22Rv1 (cell line): ENCODE results near the gene PGS1.
"Not testable (repeated sequence)": the region's sequence is repeated elsewhere in the genome, so short reads cannot be mapped to it uniquely, and the experiment has no call there.

Source experiments
- H3K27ac ChIP-seq: fragments of 450-650 bp; 2 replicates; pipeline ENCODE4 v1.5.1; 2017
- ZFX ChIP-seq: fragments of 450-650 bp; IDR thresholded peaks from 2 replicates; pipeline ENCODE4 v1.6.1; 2017; ENCODE audit warnings: antibody characterized with exemption, borderline replicate concordance
- TF ChIP-seq, protein P1 (sequence below): fragments of 450-650 bp; IDR thresholded peaks from 2 replicates; pipeline ENCODE4 v1.5.1; 2017; ENCODE audit warnings: mild to moderate bottlenecking

PGS1 gene, protein sequence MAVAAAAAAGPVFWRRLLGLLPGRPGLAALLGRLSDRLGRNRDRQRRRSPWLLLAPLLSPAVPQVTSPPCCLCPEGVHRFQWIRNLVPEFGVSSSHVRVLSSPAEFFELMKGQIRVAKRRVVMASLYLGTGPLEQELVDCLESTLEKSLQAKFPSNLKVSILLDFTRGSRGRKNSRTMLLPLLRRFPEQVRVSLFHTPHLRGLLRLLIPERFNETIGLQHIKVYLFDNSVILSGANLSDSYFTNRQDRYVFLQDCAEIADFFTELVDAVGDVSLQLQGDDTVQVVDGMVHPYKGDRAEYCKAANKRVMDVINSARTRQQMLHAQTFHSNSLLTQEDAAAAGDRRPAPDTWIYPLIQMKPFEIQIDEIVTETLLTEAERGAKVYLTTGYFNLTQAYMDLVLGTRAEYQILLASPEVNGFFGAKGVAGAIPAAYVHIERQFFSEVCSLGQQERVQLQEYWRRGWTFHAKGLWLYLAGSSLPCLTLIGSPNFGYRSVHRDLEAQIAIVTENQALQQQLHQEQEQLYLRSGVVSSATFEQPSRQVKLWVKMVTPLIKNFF

DNA sequence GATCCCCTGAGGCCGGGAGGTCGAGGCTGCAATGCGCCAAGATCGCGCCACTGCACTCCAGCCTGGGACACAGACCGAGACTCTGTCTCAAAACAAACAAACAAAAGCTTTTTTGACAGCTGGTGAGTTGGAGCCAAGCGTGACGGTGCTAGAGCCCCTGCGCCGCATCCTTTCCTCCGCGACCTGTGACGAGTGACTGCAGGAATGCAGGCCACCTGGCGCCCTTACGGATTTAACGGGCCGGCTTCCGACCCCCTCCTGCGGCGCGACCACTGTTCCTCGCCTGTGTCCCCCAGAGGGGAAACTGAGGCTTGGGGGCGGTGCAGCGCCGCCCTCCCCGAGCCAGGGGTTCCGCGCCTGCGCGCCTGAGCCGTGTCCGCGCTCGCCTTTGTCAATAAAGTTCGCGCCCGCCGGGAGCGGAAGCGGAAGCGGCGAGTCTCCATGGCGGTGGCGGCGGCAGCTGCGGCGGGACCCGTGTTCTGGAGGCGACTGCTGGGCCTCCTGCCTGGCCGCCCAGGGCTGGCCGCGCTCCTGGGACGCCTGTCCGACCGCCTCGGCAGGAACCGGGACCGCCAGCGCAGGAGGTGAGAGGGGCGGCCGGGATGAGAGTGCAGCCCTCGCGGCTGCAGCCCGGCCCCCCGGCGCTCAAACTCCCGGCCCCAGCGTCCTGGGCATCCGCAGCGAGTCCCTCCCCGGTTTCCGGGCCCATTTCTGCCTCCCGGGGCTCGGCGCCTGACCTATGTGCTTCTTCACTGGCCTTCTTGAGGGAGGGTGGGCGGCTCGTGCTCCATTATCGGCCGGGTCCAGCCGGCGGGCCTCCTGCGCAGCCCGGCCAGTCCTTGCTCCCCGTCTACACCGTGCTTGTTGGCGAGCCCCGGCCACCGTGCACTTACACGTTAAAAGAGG is at the start of gene PGS1:
PGS1 (plus strand) TSS at position 425 of the 906 bp plus-strand sequence; CDS start at position 442, 17 bp downstream.
- peak within 1 kb of the TSS; percentile 48 for H3K27ac ChIP-seq

GRCh38 chr17:78329263-78330059 is 49.0 kb upstream of the PGS1 start:
- no peak overlapping the region for H3K27ac ChIP-seq
- no peak for TF ChIP-seq ZFX
- TF ChIP-seq, protein P1, sequence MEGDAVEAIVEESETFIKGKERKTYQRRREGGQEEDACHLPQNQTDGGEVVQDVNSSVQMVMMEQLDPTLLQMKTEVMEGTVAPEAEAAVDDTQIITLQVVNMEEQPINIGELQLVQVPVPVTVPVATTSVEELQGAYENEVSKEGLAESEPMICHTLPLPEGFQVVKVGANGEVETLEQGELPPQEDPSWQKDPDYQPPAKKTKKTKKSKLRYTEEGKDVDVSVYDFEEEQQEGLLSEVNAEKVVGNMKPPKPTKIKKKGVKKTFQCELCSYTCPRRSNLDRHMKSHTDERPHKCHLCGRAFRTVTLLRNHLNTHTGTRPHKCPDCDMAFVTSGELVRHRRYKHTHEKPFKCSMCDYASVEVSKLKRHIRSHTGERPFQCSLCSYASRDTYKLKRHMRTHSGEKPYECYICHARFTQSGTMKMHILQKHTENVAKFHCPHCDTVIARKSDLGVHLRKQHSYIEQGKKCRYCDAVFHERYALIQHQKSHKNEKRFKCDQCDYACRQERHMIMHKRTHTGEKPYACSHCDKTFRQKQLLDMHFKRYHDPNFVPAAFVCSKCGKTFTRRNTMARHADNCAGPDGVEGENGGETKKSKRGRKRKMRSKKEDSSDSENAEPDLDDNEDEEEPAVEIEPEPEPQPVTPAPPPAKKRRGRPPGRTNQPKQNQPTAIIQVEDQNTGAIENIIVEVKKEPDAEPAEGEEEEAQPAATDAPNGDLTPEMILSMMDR: no peak

More for the DNA sequence above, at the start of gene PGS1:
- no peak for TF ChIP-seq ZFX
- TF ChIP-seq, protein P1: no peak

DNA sequence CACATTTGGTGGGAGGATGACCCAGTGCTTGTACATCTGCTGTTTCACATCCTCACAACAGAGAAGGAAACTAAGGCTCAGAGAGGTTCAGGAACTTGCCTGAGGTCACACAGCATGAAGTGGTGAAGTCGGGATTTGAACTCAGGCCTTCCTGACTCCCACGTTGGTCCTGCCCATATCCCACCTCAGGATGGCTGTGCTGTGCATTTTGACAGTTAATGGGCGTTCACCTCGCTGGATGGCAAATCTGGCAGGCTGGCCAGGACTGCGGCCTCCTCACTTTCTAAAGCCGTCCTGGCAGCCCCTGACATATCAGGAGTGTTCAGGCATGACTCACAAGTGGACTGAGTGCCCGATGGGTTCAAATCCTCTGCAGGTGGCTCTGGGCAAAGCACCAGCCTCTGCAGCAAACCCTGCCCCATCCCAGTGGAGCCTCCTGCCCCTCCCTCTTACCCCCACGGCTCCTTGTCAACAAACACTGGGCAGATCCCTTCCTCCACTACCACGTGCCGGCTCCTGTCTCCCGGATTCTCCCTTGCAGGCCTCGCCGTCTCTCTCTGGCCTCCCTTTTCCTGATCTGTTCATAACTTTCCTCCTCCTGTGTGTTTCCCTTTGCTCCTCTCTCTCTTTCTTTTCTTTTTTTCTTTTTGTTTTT is 47.8 kb upstream of the PGS1 start:
- H3K27ac ChIP-seq: no peak overlapping the region
- no peak for TF ChIP-seq ZFX
- TF ChIP-seq, protein P1: no peak

GRCh38 chr17:78331355-78331754 is 47.1 kb upstream of the PGS1 start:
- H3K27ac ChIP-seq: not testable (repeated sequence)

- no peak overlapping the region for H3K27ac ChIP-seq
- no peak for TF ChIP-seq ZFX
- TF ChIP-seq, protein P1: no peak
Observed at GRCh38 chr17:78332991-78333390, 45.5 kb upstream of the PGS1 start.

GRCh38 chr17:78335209-78335608 is 43.2 kb upstream of the PGS1 start:
- no peak for TF ChIP-seq ZFX
- TF ChIP-seq, protein P1: no peak
- H3K27ac ChIP-seq: no peak overlapping the region
